Stimulated activated CD8-positive, alpha-beta memory T cell treated with anti-CD3 and anti-CD28 coated beads, Interleukin-15, amount 100 ng/mL, for 48 hours (primary cell): ENCODE data around the gene RAB11FIP3.
"Not testable (repeated sequence)": the region's sequence is repeated elsewhere in the genome, so short reads cannot be mapped to it uniquely, and the experiment has no call there.

ENCODE experiments used
- DNase-seq, 2 donors: peaks; one replicate each; pipeline ENCODE4 v3.0.0-alpha.2; 2020; ENCODE audit warnings: low read depth in 2 of 2

The RAB11FIP3 gene

DNA sequence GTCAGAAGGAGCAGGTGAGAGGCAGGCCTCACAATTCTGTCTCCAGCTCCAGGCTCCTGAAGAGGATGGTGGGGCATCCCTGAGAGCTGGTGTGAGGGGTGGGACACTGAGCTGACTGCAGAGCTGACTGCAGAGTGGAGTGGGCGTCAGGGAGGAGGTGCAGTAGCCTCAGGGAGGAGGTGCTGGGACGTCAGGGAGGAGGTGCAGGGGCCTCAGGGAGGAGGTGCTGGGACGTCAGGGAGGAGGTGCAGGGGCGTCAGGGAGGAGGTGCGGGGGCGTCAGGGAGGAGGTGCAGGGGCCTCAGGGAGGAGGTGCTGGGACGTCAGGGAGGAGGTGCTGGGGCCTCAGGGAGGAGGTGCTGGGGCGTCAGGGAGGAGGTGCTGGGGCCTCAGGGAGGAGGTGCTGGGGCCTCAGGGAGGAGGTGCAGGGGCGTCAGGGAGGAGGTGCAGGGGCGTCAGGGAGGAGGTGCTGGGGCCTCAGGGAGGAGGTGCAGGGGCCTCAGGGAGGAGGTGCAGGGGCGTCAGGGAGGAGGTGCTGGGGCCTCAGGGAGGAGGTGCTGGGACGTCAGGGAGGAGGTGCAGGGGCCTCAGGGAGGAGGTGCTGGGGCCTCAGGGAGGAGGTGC is 41.9 kb downstream of the RAB11FIP3 start:
- not testable (repeated sequence) for DNase-seq

GRCh38 chr16:468068-468821 is 42.8 kb downstream of the RAB11FIP3 start:
- no peak for DNase-seq

- DNase-seq: not testable (repeated sequence)
Measured at GRCh38 chr16:469459-469858, 44.0 kb downstream of the RAB11FIP3 start.

- no peak for DNase-seq
Measured at GRCh38 chr16:470418-470817, 45.0 kb downstream of the RAB11FIP3 start.

DNA sequence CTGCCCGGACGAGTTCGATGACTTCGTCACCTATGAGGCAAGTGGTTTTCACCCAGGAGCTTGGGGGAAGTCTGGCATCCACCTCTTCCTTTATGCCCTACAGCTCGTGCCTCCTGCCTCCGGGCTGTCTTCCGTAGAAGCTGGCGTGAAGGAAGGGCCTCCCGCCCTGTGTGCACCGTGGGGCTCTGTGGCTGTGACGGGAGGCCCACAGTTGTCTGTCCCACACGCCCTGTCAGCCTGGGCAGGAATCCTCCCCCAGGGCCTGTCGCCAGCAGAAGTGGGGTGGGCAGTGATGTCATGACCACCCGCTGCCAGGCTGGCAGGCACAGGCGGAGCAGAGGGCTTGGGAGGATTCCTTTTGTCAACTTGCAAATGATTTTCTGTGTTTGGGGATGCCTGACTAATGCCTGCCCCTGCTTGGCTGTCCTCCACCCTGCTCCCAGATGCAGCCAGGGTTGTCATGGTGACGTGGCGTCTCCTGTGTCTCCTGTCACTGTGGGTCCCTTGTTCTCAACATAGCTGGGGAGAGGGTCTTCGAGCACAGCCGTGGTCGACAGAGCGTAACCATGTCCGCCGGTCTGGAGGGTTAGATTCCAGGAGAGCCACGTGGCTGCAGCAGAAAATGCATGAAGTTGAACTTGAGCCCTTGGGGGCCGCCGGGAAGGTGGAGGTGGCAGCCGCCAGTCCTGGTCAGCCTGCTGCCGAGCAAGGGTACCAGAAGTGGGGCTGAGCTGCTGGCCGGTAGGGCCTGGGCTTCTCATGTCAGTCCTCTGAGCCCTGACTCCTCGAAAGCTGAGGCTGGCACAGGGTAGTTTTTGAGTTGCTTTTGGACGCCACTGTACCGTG is 46.1 kb downstream of the RAB11FIP3 start:
- no peak for DNase-seq

DNA sequence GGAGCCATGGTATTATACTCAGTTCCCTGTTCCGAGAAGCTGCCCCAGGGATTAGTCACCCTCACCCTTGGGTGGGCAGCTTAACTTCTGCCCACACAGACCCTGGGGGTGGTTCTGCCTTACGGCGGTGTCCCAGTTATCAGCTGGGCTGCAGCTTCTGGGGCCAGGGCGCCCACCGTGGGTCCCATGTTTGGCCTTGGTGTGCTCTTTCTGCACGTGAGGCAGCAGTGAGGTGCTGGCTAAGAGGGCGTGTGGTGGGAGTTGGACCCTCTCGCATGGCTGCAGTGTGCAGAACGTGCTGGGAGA is 46.7 kb downstream of the RAB11FIP3 start:
- DNase-seq: no peak

GRCh38 chr16:473046-474043 is 47.9 kb downstream of the RAB11FIP3 start:
- no peak for DNase-seq

- no peak for DNase-seq
Measured at GRCh38 chr16:474420-475122, 49.1 kb downstream of the RAB11FIP3 start.

GRCh38 chr16:476039-476438 is 50.6 kb downstream of the RAB11FIP3 start:
- DNase-seq: no peak

DNA sequence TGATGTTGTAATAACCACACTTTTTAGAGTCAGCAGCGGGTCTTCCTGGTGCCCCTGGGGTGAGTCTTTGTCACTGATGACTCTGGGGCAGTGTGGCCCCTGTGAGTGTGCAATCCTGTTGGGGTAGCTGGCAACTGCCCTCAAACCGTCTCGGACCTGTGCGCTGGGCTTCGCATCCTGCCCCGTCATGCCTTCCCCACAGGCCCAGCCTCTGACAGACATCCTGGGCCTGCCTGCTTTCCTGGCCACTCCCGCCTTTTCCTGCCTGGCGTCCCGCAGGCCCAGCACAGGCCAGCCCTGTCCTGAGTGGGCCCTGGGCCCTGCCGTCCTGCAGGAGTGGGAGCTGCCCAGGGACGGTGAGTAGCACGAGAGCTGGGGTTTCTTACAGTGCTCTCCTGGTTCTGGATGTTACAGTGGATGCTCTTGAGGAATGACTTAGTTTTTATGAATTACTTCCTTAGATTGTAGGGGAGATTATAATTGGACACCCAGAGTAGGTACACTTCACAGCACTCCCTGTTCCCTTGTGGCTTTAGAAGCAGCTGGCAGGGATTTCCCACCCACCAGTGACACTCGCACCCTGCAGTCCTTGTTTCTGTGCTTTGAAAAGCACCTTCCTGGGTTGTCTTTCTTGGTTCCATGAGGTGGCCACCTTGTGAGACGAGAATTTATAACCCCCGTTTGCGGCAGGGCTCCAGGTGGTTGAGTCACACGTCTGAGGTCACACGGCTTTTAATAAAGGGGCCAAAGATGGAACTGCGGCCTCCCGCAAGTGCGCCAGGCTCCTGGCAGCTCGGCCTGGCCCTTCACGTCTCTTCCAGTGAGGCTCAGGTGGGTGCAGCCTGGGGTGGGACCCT is 52.1 kb downstream of the RAB11FIP3 start:
- DNase-seq: no peak

DNA sequence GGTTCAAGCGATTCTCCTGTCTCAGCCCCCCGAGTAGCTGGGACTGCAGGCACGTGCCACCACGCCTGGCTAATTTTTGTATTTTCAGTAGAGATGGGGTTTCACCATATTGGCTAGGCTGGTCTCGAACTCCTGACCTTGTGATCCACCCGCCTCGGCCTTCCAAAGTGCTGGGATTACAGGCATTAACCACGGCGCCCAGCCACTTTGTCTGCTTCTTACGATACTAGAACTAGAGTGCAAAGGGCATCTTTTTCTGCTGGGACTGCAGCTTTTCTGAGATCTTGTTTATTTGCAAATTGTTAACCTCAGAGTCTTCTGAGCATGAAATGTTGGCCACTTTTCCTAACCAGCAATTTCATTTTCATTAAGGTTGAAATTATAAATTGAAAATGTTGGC is 52.8 kb downstream of the RAB11FIP3 start:
- not testable (repeated sequence) for DNase-seq

- DNase-seq: no peak
Measured at GRCh38 chr16:482468-483185, 57.2 kb downstream of the RAB11FIP3 start.

DNA sequence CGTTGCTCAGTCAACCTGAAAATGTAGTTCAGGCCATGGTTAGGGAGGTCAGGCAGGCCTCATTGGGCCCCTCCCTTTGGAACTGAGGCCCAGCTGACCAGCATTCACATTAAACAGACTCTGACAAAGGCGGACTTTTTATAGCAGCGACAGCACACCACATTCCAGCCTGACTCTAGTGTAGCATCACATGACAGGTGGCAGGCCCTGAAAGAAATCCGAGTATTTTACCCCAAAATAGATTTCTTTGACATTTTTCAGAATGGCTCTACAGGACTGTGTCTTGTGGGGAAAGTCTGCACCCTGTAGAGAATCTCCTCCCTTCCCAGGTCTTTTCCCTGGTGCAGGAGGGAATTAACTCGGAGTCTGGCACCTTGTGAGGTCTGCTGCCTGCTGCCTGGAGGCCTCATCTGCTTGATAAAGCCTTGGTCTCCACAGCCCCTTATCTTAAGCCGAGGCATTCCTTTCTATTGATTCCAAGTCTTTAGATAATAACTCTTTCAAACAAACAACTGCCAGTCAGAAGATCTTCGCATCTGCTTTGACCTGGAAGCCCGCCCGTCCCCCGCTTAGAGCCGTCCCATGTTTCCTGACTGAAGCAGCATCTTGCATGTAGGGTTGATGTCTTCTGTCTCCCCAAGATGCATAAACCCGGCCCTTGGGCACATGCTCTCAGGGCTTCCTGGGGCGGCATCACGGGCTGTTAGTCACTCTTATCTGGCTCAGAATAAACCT is 58.1 kb downstream of the RAB11FIP3 start:
- no peak for DNase-seq

DNA sequence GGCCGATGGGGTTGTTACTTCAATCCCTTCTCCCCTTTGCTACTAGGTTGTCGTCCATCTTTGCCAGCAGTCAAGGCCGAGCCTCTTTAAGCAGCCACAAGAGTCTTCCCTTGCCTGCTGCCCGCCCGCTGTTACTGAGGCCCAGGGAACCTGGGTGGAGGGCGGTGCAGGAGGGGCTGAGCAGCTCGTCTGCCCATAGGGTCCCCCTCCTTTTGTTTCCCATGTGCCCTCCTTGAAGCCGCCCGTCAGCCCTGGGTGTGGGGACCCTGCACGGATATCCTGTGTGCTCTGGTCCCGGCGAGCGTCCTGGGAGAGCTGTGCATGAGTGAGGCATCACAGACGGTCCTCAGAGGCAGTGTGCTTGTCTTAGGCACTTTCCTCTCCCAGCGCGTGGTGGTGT is 64.2 kb downstream of the RAB11FIP3 start:
- no peak for DNase-seq

DNA sequence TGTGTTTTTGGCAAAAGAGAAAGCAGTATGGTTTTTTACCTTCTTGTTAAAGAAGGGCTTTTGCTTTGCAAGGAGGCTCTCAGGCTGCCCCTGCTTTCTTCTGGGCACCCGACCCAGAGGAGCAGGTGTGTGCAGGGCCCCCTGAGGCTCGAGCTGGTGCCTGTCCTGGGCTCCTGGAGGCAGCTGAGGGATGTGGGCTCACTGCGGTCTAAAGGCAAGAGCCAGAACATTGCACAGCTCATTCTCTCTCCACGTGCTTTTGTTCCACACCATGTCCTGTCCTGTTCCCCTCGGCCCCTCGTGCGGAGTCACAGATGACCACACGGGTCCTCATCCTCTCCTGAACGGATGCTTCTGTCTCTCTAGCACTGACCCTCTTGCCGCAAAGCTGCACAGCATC is 65.3 kb downstream of the RAB11FIP3 start:
- DNase-seq: no peak

GRCh38 chr16:491220-491919 is 65.9 kb downstream of the RAB11FIP3 start:
- DNase-seq: no peak

DNA sequence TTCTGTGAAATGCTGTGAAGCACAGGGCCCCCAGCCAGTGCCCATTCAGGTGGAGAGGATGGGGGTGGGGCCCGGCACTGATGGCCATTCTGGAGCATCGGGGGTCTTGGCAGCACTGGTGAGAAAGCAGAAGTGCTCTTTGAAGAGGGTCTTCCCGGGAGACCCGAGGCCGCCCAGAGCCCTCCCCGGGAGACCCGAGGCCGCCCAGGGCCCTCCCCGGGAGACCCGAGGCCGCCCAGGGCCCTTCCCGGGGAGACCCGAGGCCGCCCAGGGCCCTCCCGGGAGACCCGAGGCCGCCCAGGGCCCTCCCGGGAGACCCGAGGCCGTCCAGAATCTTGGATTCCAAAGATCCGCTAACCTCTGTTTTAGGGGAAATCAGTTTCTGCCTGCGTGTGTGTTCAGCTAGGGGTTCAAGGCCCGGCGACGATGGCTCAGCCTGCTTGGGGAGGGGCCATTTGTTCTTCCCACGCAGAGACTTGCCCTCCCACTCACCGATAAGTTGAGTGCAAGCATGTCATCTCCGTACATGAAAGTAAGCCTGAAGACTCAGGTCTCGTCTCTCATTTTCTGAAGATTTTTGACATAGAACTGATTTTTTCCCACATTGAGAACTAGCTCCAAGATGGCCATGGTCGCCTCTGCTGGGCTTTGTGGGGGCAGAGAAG is 66.9 kb downstream of the RAB11FIP3 start:
- no peak for DNase-seq
